ENCODE measurements around the gene GRK1.

GRK1 gene

DNA sequence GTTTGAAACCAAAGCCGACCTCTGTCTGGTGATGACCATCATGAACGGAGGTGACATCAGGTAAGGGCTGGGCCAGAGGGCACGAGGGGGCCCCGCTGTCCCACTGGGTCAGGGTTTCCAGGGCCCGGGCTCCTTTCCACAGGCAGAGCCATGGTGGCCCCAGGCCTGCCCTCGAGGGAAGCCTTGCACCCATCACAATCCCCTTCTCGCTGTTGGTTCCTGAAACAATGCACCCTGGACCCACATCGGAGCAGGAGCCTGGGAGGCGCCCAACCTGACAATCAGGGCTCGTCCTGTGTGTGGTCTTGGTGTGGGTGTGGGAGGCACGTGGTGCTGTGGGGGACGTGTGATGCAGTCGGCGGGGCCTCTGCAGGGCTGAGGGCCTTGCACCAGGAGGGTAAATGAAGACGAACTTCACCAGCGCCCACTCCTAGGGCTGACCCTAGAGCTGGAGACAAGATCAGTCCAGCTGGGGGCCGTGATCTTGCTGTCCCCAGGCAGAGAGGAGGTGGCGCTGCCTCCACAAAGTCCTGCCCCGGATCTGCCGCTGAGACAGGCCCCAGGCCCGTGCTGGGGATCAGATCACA is 2.8 kb downstream of the GRK1 start:
- peaks cover 3% of the 10 kb centered on the region; the same call in 1 of the 2 replicates for H3K9me3 ChIP-seq
- no peaks in the 10 kb centered on the region for H3K27me3 ChIP-seq
- H3K4me3 ChIP-seq (ENCODE audit: low read depth, low read length) = no peak overlapping the region
- H3K4me1 ChIP-seq = no peaks in the 10 kb centered on the region
- H3K36me3 ChIP-seq = no peaks in the 10 kb centered on the region
- DNase-seq = peak; percentile 6
- TF ChIP-seq CTCF (IDR thresholded peaks at IDR 0.05; ENCODE audit: low read depth, low read length) = no peak

GRCh38 chr13:113670541-113670940 is 3.5 kb downstream of the GRK1 start:
- Histone ChIP-seq H3K4me3 (ENCODE audit: low read depth, low read length) (no peak overlapping the region), H3K36me3 (no peaks in the 10 kb centered on the region), H3K9me3 (peaks cover 3% of the 10 kb centered on the region; the same call in 1 of the 2 replicates), H3K4me1 (no peaks in the 10 kb centered on the region), H3K27me3 (no peaks in the 10 kb centered on the region)
- DNase-seq = peak; percentile 3
- TF ChIP-seq CTCF (IDR thresholded peaks at IDR 0.05; ENCODE audit: low read depth, low read length) = no peak

DNA sequence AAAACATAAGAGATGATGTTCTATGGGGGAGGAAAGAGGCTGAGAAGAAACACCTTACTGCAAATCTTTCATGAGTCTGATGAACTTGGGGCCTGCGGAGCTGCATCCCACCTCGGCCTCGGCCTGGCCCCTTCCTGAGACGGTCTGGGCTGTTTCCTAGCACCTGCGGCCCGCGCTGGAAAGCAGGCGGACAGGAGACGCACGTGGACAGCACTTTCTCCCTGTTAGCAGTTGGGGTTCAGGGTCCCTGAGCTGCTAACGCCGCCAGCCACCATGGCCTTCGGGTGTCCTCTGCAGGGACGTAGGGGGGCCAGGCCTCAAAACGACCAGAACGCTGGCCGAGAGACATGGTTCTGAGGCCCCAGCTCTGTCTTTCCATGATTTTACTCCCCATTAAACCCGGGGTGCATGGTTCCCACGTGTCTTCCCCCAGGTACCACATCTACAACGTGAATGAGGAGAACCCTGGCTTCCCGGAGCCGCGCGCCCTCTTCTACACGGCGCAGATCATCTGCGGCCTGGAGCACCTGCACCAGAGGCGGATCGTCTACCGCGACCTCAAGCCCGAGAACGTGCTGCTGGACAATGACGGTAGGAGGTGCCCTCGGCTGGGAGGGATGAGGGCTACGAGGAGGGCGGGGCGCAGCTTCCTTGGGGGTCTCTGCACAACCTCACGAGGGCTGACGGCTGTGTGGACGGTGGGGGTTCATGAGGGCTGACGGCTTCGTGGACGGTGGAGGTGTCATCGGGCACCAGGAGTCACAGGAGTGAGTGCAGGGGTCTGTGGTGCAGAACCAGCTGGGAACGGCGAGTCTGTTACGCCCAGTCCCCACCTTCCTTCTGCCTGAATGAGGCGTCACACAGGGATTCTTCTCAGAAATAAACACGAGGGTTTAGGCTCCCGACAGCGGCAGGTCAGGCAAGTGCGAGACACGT is 4.3 kb downstream of the GRK1 start:
- Histone ChIP-seq H3K36me3 (no peaks in the 10 kb centered on the region), H3K9me3 (peaks cover 3% of the 10 kb centered on the region; the same call in 1 of the 2 replicates), H3K27me3 (no peaks in the 10 kb centered on the region), H3K4me3 (ENCODE audit: low read depth, low read length) (no peak overlapping the region), H3K4me1 (no peaks in the 10 kb centered on the region)
- TF ChIP-seq CTCF (IDR thresholded peaks at IDR 0.05; ENCODE audit: low read depth, low read length) = no peak
- peak; percentile 4 for DNase-seq

DNA sequence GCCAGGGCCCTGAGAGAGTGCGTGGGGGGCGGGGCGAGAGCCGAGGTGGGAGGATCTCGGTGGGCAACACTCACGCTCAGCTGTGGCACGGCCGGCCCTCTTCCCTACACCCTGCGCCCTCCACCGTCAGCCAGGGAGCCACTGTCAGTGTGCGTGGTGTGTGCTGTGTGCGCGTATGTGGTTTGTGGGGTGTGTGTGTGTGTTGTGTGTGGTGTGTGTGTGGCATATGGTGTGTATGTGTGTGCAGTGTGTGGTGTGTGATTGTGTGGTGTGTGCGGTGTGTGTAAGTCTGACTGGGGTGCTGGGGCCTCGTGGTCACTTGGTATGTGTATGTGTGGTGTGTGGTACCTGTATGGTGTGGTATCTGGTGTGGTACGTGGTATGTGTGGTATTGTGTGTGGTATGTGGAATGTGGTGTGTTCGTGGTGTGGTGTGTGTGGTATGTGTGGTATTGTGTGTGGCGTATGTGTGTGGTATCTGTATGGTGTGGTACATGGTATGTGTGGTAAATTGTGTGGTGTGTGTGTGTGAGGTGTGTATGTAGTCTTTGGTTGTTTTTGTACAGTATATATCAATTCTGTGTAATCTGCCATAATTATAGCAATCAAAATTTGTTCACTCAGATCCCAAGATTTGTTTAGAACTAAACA is 5.1 kb downstream of the GRK1 start:
- Histone ChIP-seq H3K4me1 (no peaks in the 10 kb centered on the region), H3K27me3 (no peaks in the 10 kb centered on the region), H3K36me3 (no peaks in the 10 kb centered on the region), H3K4me3 (ENCODE audit: low read depth, low read length) (no peak overlapping the region), H3K9me3 (peaks cover 3% of the 10 kb centered on the region; the same call in 1 of the 2 replicates)
- DNase-seq = peak; percentile 13
- no peak for TF ChIP-seq CTCF (IDR thresholded peaks at IDR 0.05; ENCODE audit: low read depth, low read length)

DNA sequence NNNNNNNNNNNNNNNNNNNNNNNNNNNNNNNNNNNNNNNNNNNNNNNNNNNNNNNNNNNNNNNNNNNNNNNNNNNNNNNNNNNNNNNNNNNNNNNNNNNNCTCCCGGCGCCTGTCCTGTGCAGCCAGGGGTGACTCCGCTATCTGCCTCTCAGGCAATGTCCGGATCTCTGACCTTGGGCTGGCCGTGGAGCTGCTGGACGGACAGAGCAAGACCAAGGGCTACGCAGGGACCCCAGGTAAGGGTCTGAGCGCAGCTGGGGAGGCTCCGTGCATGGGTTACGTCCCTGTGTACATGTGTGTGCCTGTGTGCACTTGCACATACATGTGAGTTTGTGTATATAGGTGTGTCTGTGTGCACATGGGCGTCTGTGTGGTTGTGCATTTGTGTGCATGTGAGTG is 55.9 kb downstream of the GRK1 start:
- H3K9me3 ChIP-seq = no peaks in the 10 kb centered on the region
- TF ChIP-seq CTCF (IDR thresholded peaks at IDR 0.05; ENCODE audit: low read depth, low read length) = no peak
- no peak overlapping the region for H3K4me3 ChIP-seq (ENCODE audit: low read depth, low read length)
- H3K36me3 ChIP-seq = no peaks in the 10 kb centered on the region
- peak; percentile 8 for DNase-seq
- no peaks in the 10 kb centered on the region for H3K27me3 ChIP-seq
- no peaks in the 10 kb centered on the region for H3K4me1 ChIP-seq
